ENCODE measurements around the gene MLH1.
A peak's percentile ranks its signal among the peaks of the same experiment; 100 is the strongest.
"Not testable (repeated sequence)": the region's sequence is repeated elsewhere in the genome, so short reads cannot be mapped to it uniquely, and the experiment has no call there.

MLH1 gene

DNA sequence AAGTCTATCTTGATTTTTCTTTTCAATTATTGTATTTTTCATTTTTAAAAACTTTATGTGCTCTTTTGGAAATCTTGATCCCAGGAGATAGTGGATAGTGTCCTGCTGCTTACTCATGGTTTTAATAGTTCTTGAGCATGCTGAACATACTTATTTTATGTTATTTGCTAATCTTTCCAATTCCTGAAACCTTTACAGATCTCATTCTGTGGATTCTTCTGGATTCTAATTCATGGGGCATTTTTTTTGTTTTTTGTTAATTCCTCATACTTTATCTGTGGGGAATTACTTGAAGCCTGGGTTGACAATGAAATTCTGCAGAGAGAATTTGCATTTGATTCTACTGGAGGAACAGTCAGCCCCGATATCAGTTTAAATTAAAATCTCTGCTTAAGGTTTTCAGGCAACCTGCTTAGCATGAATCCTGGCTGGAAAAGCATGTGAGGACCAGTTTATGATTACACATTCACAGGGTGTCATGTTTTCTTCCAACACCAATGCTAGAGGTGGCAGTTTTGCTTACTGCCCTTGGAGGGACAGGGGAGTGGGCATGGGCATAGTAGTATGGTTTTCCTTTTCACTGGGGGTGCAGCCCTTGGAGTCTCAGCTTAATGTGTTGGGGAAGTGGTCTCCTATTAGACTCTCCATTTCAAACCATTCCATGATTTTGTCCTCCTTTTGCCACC, 46.0 kb downstream of the MLH1 start:
- ChIA-PET CTCF (no interaction called here), POLR2A (no interaction called here)
- Histone ChIP-seq H3K27me3 (replicated peaks in 2 of 5; ENCODE audit: control insufficient read depth in 4 of 5, insufficient read depth in 5 of 5, low read length in 4 of 5) (no peaks in the 10 kb centered on the region), H3K36me3 (ENCODE audit: control insufficient read depth in 4 of 4, insufficient read depth in 4 of 4, low read length in 3 of 4) (peaks cover 26 to 68% (median 46%) of the 10 kb centered on the region in 4 experiments), H3K4me3 (ENCODE audit: control insufficient read depth in 1 of 7, extremely low read depth in 1 of 7, insufficient read depth in 4 of 7, low read depth in 2 of 7, low read length in 6 of 7) (no peak overlapping the region), H3K9me3 (ENCODE audit: control extremely low read depth in 1 of 5, control insufficient read depth in 4 of 5, insufficient read depth in 2 of 5, low read depth in 1 of 5, low read length in 4 of 5) (peaks cover 2 to 25% (median 13%) of the 10 kb centered on the region in 5 experiments), H3K4me1 (ENCODE audit: control extremely low read depth in 1 of 4, control insufficient read depth in 4 of 4, insufficient read depth in 4 of 4, low read length in 3 of 4) (no peaks in the 10 kb centered on the region), H3K27ac (ENCODE audit: insufficient read depth in 1 of 2, low read depth in 1 of 2, low read length in 2 of 2, poor library complexity in 1 of 2, severe bottlenecking in 2 of 2) (no peak overlapping the region)
- DNase-seq, result no peak
- WGBS (ENCODE audit: insufficient coverage), result 90% methylated on average over 1 of the region's 1 CpG

DNA sequence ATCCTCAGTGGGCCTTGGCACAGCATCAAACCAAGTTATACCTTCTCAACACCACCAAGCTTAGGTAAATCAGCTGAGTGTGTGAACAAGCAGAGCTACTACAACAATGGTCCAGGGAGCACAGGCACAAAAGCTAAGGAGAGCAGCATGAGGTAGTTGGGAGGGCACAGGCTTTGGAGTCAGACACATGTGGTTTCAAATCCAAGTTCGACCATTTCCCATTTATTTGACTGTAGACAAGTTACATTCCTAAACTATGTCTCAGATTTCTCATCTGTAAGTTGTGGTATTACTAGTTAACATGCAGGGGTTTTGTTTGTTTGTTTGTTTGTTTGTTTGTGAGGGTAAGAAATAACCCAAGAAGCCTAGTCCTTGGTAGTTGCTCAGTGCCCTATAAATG, 46.9 kb downstream of the MLH1 start:
- CTCF ChIA-PET, result no interaction called here
- WGBS (ENCODE audit: insufficient coverage), result no CpG with 5 or more reads among the region's 1 CpG
- peaks cover 26 to 59% (median 45%) of the 10 kb centered on the region in 4 experiments for H3K36me3 ChIP-seq (ENCODE audit: control insufficient read depth in 4 of 4, insufficient read depth in 4 of 4, low read length in 3 of 4)

DNA sequence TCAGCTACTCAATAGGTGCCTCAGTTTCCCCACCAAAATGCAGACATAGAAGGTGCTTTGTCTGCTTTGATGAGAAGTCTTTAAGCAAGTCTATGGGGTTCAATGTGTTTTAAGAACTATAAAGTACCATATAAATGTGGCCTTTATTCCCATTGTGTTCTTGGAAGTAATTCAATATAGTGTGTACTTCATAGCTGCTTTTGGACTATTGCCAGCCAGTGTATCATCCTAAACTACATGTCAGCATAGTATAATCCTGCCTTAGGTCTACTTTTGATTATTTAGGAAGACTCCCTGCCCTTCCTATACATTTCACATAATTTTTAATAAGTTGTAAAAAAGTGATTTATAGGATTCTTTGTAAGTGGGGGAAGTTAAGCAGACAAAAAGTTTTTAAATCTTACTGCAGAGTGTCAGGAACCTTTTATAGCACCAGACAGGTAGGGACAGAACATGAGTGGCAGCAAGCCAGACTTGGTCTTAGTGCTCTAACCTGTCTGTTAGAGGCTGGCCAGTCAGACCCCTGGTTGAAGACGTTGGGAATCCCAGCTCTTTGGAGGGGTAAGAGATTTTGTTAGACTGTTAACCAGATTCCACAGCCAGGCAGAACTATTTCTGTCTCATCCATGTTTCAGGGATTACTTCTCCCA, 48.4 kb downstream of the MLH1 start:
- Histone ChIP-seq H3K9me3 (ENCODE audit: control extremely low read depth in 1 of 5, control insufficient read depth in 4 of 5, insufficient read depth in 2 of 5, low read depth in 1 of 5, low read length in 4 of 5) (peaks cover 0 to 4% (median 0%) of the 10 kb centered on the region in 5 experiments), H3K27me3 (replicated peaks in 2 of 5; ENCODE audit: control insufficient read depth in 4 of 5, insufficient read depth in 5 of 5, low read length in 4 of 5) (no peaks in the 10 kb centered on the region), H3K4me1 (ENCODE audit: control extremely low read depth in 1 of 4, control insufficient read depth in 4 of 4, insufficient read depth in 4 of 4, low read length in 3 of 4) (no peaks in the 10 kb centered on the region), H3K36me3 (ENCODE audit: control insufficient read depth in 4 of 4, insufficient read depth in 4 of 4, low read length in 3 of 4) (peaks cover 20 to 49% (median 35%) of the 10 kb centered on the region in 4 experiments), H3K4me3 (ENCODE audit: control insufficient read depth in 1 of 7, extremely low read depth in 1 of 7, insufficient read depth in 4 of 7, low read depth in 2 of 7, low read length in 6 of 7) (no peak overlapping the region), H3K27ac (ENCODE audit: insufficient read depth in 1 of 2, low read depth in 1 of 2, low read length in 2 of 2, poor library complexity in 1 of 2, severe bottlenecking in 2 of 2) (no peak overlapping the region)
- CTCF ChIA-PET, result interaction anchor here (0.7 kb wide), 1 partner anchor 83 kb away, joined by 3 read pairs; no protein-coding TSS in a partner anchor
- no peak for DNase-seq
- no CpG with 5 or more reads among the region's 1 CpG for WGBS (ENCODE audit: insufficient coverage)
- POLR2A ChIA-PET, result no interaction called here

More for the DNA sequence above, 46.9 kb downstream of the MLH1 start:
- H3K9me3 ChIP-seq (ENCODE audit: control extremely low read depth in 1 of 5, control insufficient read depth in 4 of 5, insufficient read depth in 2 of 5, low read depth in 1 of 5, low read length in 4 of 5), result peaks cover 0 to 19% (median 11%) of the 10 kb centered on the region in 5 experiments
- H3K27me3 ChIP-seq (replicated peaks in 2 of 5; ENCODE audit: control insufficient read depth in 4 of 5, insufficient read depth in 5 of 5, low read length in 4 of 5), result no peaks in the 10 kb centered on the region
- POLR2A ChIA-PET, result interaction anchor here (0.6 kb wide), 1 partner anchor 195 kb away, joined by 3 read pairs; no protein-coding TSS in a partner anchor
- H3K4me3 ChIP-seq (ENCODE audit: control insufficient read depth in 1 of 7, extremely low read depth in 1 of 7, insufficient read depth in 4 of 7, low read depth in 2 of 7, low read length in 6 of 7), result no peak overlapping the region
- DNase-seq, result no peak
- no peaks in the 10 kb centered on the region for H3K4me1 ChIP-seq (ENCODE audit: control extremely low read depth in 1 of 4, control insufficient read depth in 4 of 4, insufficient read depth in 4 of 4, low read length in 3 of 4)
- H3K27ac ChIP-seq (ENCODE audit: insufficient read depth in 1 of 2, low read depth in 1 of 2, low read length in 2 of 2, poor library complexity in 1 of 2, severe bottlenecking in 2 of 2), result no peak overlapping the region

DNA sequence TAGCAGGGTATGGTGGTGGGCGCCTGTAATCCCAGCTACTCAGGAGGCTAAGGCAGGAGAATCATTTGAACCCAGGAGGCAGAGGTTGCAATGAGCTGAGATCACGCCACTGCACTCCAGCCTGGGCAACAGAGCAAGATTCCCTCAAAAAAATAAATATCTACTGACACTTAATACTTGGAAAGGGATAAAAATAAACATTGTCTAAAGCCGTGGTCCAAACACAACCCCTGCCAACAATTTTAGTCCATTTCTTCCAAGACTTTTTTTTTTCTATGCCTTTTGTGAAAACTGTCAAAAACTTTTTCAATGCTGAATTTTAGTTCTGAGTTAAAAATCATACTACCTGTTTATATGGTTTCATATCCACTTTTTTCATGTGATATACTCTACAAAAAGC, 49.4 kb downstream of the MLH1 start:
- H3K4me1 ChIP-seq (ENCODE audit: control extremely low read depth in 1 of 4, control insufficient read depth in 4 of 4, insufficient read depth in 4 of 4, low read length in 3 of 4); DNase-seq; H3K4me3 ChIP-seq (ENCODE audit: control insufficient read depth in 1 of 7, extremely low read depth in 1 of 7, insufficient read depth in 4 of 7, low read depth in 2 of 7, low read length in 6 of 7); POLR2A ChIA-PET; CTCF ChIA-PET; H3K27me3 ChIP-seq (replicated peaks in 2 of 5; ENCODE audit: control insufficient read depth in 4 of 5, insufficient read depth in 5 of 5, low read length in 4 of 5); H3K27ac ChIP-seq (ENCODE audit: insufficient read depth in 1 of 2, low read depth in 1 of 2, low read length in 2 of 2, poor library complexity in 1 of 2, severe bottlenecking in 2 of 2); H3K9me3 ChIP-seq (ENCODE audit: control extremely low read depth in 1 of 5, control insufficient read depth in 4 of 5, insufficient read depth in 2 of 5, low read depth in 1 of 5, low read length in 4 of 5): not testable (repeated sequence)
- WGBS (ENCODE audit: insufficient coverage), result no CpG with 5 or more reads among the region's 3 CpGs
- peaks cover 15 to 51% (median 36%) of the 10 kb centered on the region in 4 experiments for H3K36me3 ChIP-seq (ENCODE audit: control insufficient read depth in 4 of 4, insufficient read depth in 4 of 4, low read length in 3 of 4)

DNA sequence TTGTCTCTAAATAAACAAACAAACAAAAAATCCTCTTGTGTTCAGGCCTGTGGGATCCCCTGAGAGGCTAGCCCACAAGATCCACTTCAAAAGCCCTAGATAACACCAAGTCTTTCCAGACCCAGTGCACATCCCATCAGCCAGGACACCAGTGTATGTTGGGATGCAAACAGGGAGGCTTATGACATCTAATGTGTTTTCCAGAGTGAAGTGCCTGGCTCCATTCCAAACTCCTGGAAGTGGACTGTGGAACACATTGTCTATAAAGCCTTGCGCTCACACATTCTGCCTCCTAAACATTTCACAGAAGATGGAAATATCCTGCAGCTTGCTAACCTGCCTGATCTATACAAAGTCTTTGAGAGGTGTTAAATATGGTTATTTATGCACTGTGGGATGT, 57.0 kb downstream of the MLH1 start:
- WGBS (ENCODE audit: insufficient coverage), result no CpG with 5 or more reads among the region's 1 CpG
- CTCF ChIA-PET, result interaction anchor here (0.6 kb wide), 1 partner anchor 219 kb away, joined by 3 read pairs; no protein-coding TSS in a partner anchor

DNA sequence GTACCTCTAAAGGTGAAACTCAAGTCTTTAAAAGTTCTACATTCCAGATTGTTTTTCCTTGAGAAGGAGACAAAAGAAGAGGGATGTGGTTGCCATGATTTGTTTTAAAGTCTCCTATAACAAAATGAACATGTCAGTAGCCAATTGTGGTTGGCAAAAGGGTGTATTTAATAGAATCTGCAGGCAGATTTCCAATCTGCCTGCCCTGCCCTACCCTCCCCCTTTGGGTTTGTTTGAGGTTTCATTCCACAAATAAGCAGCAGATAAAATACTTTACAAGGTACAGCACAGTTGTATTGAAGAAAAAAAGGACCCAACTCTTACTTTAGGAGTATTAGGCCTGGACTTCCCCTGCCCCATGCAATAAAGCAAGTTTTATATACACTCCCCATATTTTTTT, 59.5 kb downstream of the MLH1 start:
- Histone ChIP-seq H3K4me3 (ENCODE audit: control insufficient read depth in 1 of 7, extremely low read depth in 1 of 7, insufficient read depth in 4 of 7, low read depth in 2 of 7, low read length in 6 of 7) (no peak overlapping the region), H3K27ac (ENCODE audit: insufficient read depth in 1 of 2, low read depth in 1 of 2, low read length in 2 of 2, poor library complexity in 1 of 2, severe bottlenecking in 2 of 2) (no peak overlapping the region), H3K27me3 (replicated peaks in 2 of 5; ENCODE audit: control insufficient read depth in 4 of 5, insufficient read depth in 5 of 5, low read length in 4 of 5) (no peaks in the 10 kb centered on the region), H3K9me3 (ENCODE audit: control extremely low read depth in 1 of 5, control insufficient read depth in 4 of 5, insufficient read depth in 2 of 5, low read depth in 1 of 5, low read length in 4 of 5) (no peaks in the 10 kb centered on the region), H3K4me1 (ENCODE audit: control extremely low read depth in 1 of 4, control insufficient read depth in 4 of 4, insufficient read depth in 4 of 4, low read length in 3 of 4) (no peaks in the 10 kb centered on the region), H3K36me3 (ENCODE audit: control insufficient read depth in 4 of 4, insufficient read depth in 4 of 4, low read length in 3 of 4) (peaks cover 26 to 80% (median 57%) of the 10 kb centered on the region in 4 experiments)
- no peak for DNase-seq
- ChIA-PET CTCF (no interaction called here), POLR2A (no interaction called here)

More for the DNA sequence above, 57.0 kb downstream of the MLH1 start:
- Histone ChIP-seq H3K4me3 (ENCODE audit: control insufficient read depth in 1 of 7, extremely low read depth in 1 of 7, insufficient read depth in 4 of 7, low read depth in 2 of 7, low read length in 6 of 7) (no peak overlapping the region), H3K27ac (ENCODE audit: insufficient read depth in 1 of 2, low read depth in 1 of 2, low read length in 2 of 2, poor library complexity in 1 of 2, severe bottlenecking in 2 of 2) (no peak overlapping the region), H3K27me3 (replicated peaks in 2 of 5; ENCODE audit: control insufficient read depth in 4 of 5, insufficient read depth in 5 of 5, low read length in 4 of 5) (no peaks in the 10 kb centered on the region), H3K36me3 (ENCODE audit: control insufficient read depth in 4 of 4, insufficient read depth in 4 of 4, low read length in 3 of 4) (peaks cover 26 to 84% (median 54%) of the 10 kb centered on the region in 4 experiments), H3K9me3 (ENCODE audit: control extremely low read depth in 1 of 5, control insufficient read depth in 4 of 5, insufficient read depth in 2 of 5, low read depth in 1 of 5, low read length in 4 of 5) (no peaks in the 10 kb centered on the region), H3K4me1 (ENCODE audit: control extremely low read depth in 1 of 4, control insufficient read depth in 4 of 4, insufficient read depth in 4 of 4, low read length in 3 of 4) (no peaks in the 10 kb centered on the region)
- no peak for DNase-seq
- POLR2A ChIA-PET, result no interaction called here

DNA sequence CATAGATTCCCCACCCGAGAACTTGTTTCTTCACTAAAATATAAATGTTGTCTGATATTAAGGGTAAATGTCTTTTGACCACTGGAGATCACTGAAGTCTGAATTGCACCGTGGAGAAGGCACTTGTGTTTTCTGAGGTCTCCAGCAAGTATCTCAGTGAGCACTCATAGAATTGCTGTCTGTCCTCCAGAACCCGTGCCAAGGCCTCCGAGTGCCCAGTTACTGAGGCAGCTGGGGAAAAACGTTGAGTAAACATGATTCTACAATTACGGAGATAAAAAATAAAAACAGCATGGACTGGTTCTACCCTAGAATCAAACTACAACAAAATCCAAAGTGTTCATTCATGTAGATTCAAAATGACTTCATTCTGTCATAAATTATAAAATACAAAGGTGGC, 60.0 kb downstream of the MLH1 start:
- CTCF ChIA-PET, result no interaction called here
- no peak for DNase-seq
- H3K9me3 ChIP-seq (ENCODE audit: control extremely low read depth in 1 of 5, control insufficient read depth in 4 of 5, insufficient read depth in 2 of 5, low read depth in 1 of 5, low read length in 4 of 5), result no peaks in the 10 kb centered on the region
- no peaks in the 10 kb centered on the region for H3K4me1 ChIP-seq (ENCODE audit: control extremely low read depth in 1 of 4, control insufficient read depth in 4 of 4, insufficient read depth in 4 of 4, low read length in 3 of 4)
- no peaks in the 10 kb centered on the region for H3K27me3 ChIP-seq (replicated peaks in 2 of 5; ENCODE audit: control insufficient read depth in 4 of 5, insufficient read depth in 5 of 5, low read length in 4 of 5)
- H3K36me3 ChIP-seq (ENCODE audit: control insufficient read depth in 4 of 4, insufficient read depth in 4 of 4, low read length in 3 of 4), result peaks cover 26 to 79% (median 56%) of the 10 kb centered on the region in 4 experiments
- peak overlapping the region in 1 of 2 experiments; percentile 45 for H3K27ac ChIP-seq (ENCODE audit: insufficient read depth in 1 of 2, low read depth in 1 of 2, low read length in 2 of 2, poor library complexity in 1 of 2, severe bottlenecking in 2 of 2)
- WGBS (ENCODE audit: insufficient coverage), result 100% methylated on average over 3 of the region's 6 CpGs
- H3K4me3 ChIP-seq (ENCODE audit: control insufficient read depth in 1 of 7, extremely low read depth in 1 of 7, insufficient read depth in 4 of 7, low read depth in 2 of 7, low read length in 6 of 7), result no peak overlapping the region
- POLR2A ChIA-PET, result no interaction called here
